Keratinocyte (primary cell): ENCODE data around the gene TPPP3. TPM values are rescaled to one million over a fixed set of nuclear protein-coding genes. Genes with fewer than 3 reads are reported as not detected.

Source experiments
- DNase-seq: peaks from one replicate; pipeline ENCODE4 v3.0.0-alpha.2; 2011; ENCODE audit warnings: low read depth, missing footprints, low spot score
- FAIRE-seq: peaks from 2 replicates; lab custom pipeline; 2011; peaks lifted over from hg19 to GRCh38; lab: Jason Lieb, UNC
- H2AFZ ChIP-seq: 2 replicates; pipeline ENCODE4 v1.6.0; 2012; ENCODE audit warnings: low read length, control low read depth, inconsistent platforms; ENCODE audit not compliant: control insufficient read depth
- H3K27ac ChIP-seq: 2 replicates; pipeline ENCODE4 v1.5.1; 2011; ENCODE audit warnings: low read length; ENCODE audit not compliant: control insufficient read depth, insufficient read depth
- H3K27me3 ChIP-seq: 3 replicates; pipeline ENCODE4 v1.6.0; 2011; ENCODE audit warnings: low read length; ENCODE audit not compliant: control insufficient read depth, insufficient read depth; ENCODE audit errors: extremely low read depth
- H3K36me3 ChIP-seq, 2 experiments: 2 replicates in 1 of 2; 3 replicates in 1 of 2; pipeline ENCODE4 v1.5.1; 2011; ENCODE audit warnings: low read length in 2 of 2, mild to moderate bottlenecking in 1 of 2; ENCODE audit not compliant: control insufficient read depth in 2 of 2, insufficient read depth in 2 of 2; ENCODE audit errors: extremely low read depth in 1 of 2
- H3K4me1 ChIP-seq: 3 replicates; pipeline ENCODE4 v1.5.1; 2011; ENCODE audit warnings: low read length; ENCODE audit not compliant: control insufficient read depth, insufficient read depth; ENCODE audit errors: extremely low read depth
- H3K4me2 ChIP-seq: 3 replicates; pipeline ENCODE4 v1.6.0; 2011; ENCODE audit warnings: low read depth, low read length; ENCODE audit not compliant: control insufficient read depth, insufficient read depth; ENCODE audit errors: extremely low read depth
- H3K4me3 ChIP-seq, 3 experiments: fragments of 200-600 bp in 1 of 3; sonication (generic) in 1 of 3; 2 replicates in 2 of 3; 3 replicates in 1 of 3; pipeline ENCODE4 v1.5.1; 2011 to 2016; ENCODE audit warnings: low read length in 3 of 3, mild to moderate bottlenecking in 3 of 3, control low read depth in 2 of 3, inconsistent platforms in 1 of 3, low read depth in 1 of 3, mixed read lengths in 1 of 3, mixed run types in 1 of 3, moderate library complexity in 1 of 3; ENCODE audit not compliant: control insufficient read depth in 2 of 3, insufficient read depth in 2 of 3; ENCODE audit errors: extremely low read depth in 1 of 3
- H3K79me2 ChIP-seq: 2 replicates; pipeline ENCODE4 v1.6.0; 2012; ENCODE audit warnings: low read length; ENCODE audit not compliant: control insufficient read depth, insufficient read depth
- H3K9ac ChIP-seq: 3 replicates; pipeline ENCODE4 v1.6.0; 2011; ENCODE audit warnings: low read length; ENCODE audit not compliant: control insufficient read depth, insufficient read depth; ENCODE audit errors: extremely low read depth
- H3K9me1 ChIP-seq: 3 replicates; pipeline ENCODE4 v1.6.0; 2011; ENCODE audit warnings: low read length; ENCODE audit not compliant: control insufficient read depth, insufficient read depth; ENCODE audit errors: extremely low read depth
- H3K9me3 ChIP-seq: 2 replicates; pipeline ENCODE4 v1.5.1; 2012; ENCODE audit warnings: low read depth, low read length; ENCODE audit not compliant: control insufficient read depth
- H4K20me1 ChIP-seq: 3 replicates; pipeline ENCODE4 v1.6.0; 2011; ENCODE audit warnings: low read length; ENCODE audit not compliant: control insufficient read depth, insufficient read depth; ENCODE audit errors: extremely low read depth
- CTCF ChIP-seq, 3 experiments: IDR thresholded peaks in 1 of 3; conservative IDR thresholded peaks in 1 of 3; optimal IDR thresholded peaks in 1 of 3; 2 replicates in 2 of 3; 3 replicates in 1 of 3; pipeline versions ENCODE3 to v1.5.1; 2011; ENCODE audit warnings: low read length in 3 of 3, mild to moderate bottlenecking in 3 of 3, moderate library complexity in 2 of 3, control low read depth in 1 of 3, inconsistent platforms in 1 of 3; ENCODE audit not compliant: insufficient read depth in 2 of 3; ENCODE audit errors: extremely low read depth in 1 of 3
- EZH2 ChIP-seq: IDR thresholded peaks from one replicate; pipeline ENCODE4 v1.6.1; 2012; ENCODE audit warnings: inconsistent platforms, mild to moderate bottlenecking, low read length, moderate library complexity
- dilution Hi-C: fragments of 300-500 bp; cut with MboI; formaldehyde crosslinking; loops from one replicate; pipeline ENCODE4 v1.7.0; 2020; ENCODE audit warnings: low sequenced_read_pairs; ENCODE audit not compliant: extremely low pct_ligation_motif_present
- polyA plus RNA-seq, 5 experiments: library from polyadenylated mRNA; depleted of rRNA in 3 of 5; stranded (reverse) in 3 of 5; stranded (forward) in 1 of 5; unstranded in 1 of 5; fragments of >200 nt; gene quantifications; 1 replicate in 1 of 5; 2 replicates in 3 of 5; 3 replicates in 1 of 5; pipeline versions ENCODE4 v1.2.1 to v1.2.3, GENCODE V29; 2011 to 2012; ENCODE audit warnings: missing spikeins in 2 of 5, low read depth in 1 of 5, low replicate concordance in 1 of 5

The TPPP3 gene
- polyA plus RNA-seq, 1 donor (not counting 4 experiments of a cell fraction or from before 2014, with no cell fraction given), result 0.96 TPM

DNA sequence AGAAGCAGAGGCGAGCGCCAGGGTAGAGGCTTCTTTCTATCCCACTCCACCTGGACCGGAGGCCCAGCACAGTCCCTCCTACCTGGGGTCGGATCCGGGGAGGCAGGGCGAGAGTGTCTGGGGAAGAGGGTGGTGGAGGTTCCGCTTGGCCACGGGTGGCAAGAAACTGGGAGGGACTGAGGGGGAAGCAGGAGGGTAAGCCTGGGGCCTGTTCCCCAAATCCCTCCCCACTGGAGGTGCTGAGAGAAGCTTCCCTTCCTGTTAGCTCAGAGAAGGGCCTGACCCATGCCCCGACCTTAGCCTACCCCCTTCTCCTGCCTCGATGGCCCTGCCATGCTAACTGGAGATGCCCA is 1.8 kb upstream of the TPPP3 start:
- FAIRE-seq (no peak), DNase-seq (no peak)
- H3K4me1 ChIP-seq, result peaks cover 27% of the 10 kb centered on the region
- H3K27ac ChIP-seq, result no peak overlapping the region
- H3K9me3 ChIP-seq, result no peaks in the 10 kb centered on the region
- H3K4me2 ChIP-seq, result no peak overlapping the region
- no peaks in the 10 kb centered on the region for H3K36me3 ChIP-seq
- dilution Hi-C loops, result no loop called here
- H4K20me1 ChIP-seq, result no peaks in the 10 kb centered on the region
- H3K79me2 ChIP-seq, result no peaks in the 10 kb centered on the region
- no peak overlapping the region for H2AFZ ChIP-seq
- no peaks in the 10 kb centered on the region for H3K9me1 ChIP-seq
- peaks cover 25% of the 10 kb centered on the region for H3K27me3 ChIP-seq
- no peak for TF ChIP-seq CTCF (optimal IDR thresholded peaks at IDR 0.05 in 1 of 3, IDR thresholded peaks at IDR 0.05 in 1 of 3, conservative IDR thresholded peaks at IDR 0.05 in 1 of 3; ENCODE audit: extremely low read depth in 1 of 3, insufficient read depth in 2 of 3, low read length in 3 of 3)
- TF ChIP-seq EZH2, result no peak
- H3K4me3 ChIP-seq, result no peak overlapping the region
- H3K9ac ChIP-seq, result no peak overlapping the region

DNA sequence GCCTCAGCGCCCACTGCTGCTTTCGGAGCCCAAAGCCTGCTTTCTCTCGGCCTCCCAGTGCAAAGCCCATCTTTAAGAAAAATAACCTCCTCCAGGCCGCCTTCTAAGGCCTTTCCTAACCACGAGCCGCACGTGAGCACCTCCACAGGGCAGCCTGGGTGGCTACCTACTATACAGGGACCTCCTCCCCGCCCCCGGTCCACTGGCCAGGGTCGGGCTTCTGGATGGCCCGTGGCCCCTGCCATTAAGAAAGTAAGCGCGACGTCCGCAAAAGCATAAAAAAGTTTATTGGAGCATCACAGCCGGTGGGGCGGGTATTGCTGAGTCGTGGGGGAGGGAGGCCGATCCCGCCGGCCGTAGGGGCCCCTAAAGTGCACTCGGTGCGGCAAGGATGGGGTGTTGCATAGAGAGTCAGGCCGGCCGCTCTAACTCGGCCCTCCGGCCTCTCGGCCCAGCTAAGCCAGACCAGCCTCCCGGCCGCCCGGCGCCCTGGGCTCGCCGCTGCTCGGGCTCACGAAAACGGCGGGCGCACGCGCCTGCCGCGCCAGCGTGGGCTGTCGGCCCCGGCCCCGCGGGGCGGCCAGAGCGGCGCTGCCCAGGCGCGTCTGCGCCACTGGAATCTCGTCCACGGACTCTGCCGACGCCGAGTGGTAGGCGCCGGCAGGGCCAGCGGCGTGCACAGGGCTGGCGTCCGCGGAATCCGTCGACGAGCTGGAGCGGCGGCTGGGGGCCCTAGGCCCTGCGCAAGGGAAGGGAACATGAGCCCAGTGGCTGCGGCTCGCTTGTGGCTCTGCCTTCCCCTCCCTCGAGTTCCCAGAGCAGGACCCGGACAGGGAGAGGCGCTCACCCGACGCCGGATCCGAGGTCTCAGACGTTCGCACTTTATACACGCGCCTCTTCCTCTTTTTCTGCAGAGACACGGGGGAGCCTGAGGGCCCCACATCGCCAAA is 1.1 kb upstream of the TPPP3 start:
- no peak overlapping the region for H3K27ac ChIP-seq
- TF ChIP-seq EZH2 (no peak), CTCF (optimal IDR thresholded peaks at IDR 0.05 in 1 of 3, IDR thresholded peaks at IDR 0.05 in 1 of 3, conservative IDR thresholded peaks at IDR 0.05 in 1 of 3; ENCODE audit: extremely low read depth in 1 of 3, insufficient read depth in 2 of 3, low read length in 3 of 3) (no peak)
- H3K4me1 ChIP-seq, result peaks cover 27% of the 10 kb centered on the region
- no peak for FAIRE-seq
- H3K4me3 ChIP-seq, result no peak overlapping the region
- DNase-seq, result no peak
- H2AFZ ChIP-seq, result no peak overlapping the region
- H3K9me3 ChIP-seq, result no peaks in the 10 kb centered on the region
- no peak overlapping the region for H3K9ac ChIP-seq
- H4K20me1 ChIP-seq, result no peaks in the 10 kb centered on the region
- dilution Hi-C loops, result no loop called here
- H3K9me1 ChIP-seq, result no peaks in the 10 kb centered on the region
- H3K79me2 ChIP-seq, result no peaks in the 10 kb centered on the region
- H3K36me3 ChIP-seq, result no peaks in the 10 kb centered on the region
- H3K4me2 ChIP-seq, result peak overlapping the region; percentile 71
- peaks cover 25% of the 10 kb centered on the region for H3K27me3 ChIP-seq
